Loucy (cell line): ENCODE data around the gene PLCL1.

ENCODE experiments used
- EZH2phosphoT487 ChIP-seq: fragments of 200-600 bp; IDR thresholded peaks from 2 replicates; pipeline ENCODE4 v1.6.1; 2018; ENCODE audit warnings: antibody characterized with exemption, mild to moderate bottlenecking, moderate library complexity, borderline replicate concordance
- TF ChIP-seq, protein P1 (sequence below): fragments of 200-600 bp; sonication (generic); conservative IDR thresholded peaks from 2 replicates; pipeline ENCODE4 v1.5.1; 2014; ENCODE audit warnings: mild to moderate bottlenecking, antibody characterized with exemption, low read length

DNA sequence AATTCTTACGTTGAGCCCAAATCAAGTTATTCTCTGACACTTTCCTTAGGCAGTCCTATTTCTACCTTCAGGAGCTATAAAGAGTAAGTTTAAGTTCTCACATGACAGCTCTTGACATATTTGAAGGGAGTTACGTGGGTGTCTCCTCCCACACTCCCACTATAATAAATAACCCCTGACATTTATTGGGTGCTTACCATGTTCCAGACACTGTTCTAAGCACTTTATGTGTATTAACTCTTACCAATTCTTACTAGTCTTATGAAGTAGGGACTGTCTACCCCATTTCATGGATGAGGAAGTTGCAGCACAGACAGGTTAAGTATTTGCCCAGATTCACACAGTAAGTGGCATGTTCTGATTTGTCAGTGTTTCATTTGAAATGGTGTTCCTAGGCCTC lies 17.9 kb downstream of the PLCL1 start:
- TF ChIP-seq, protein P1, sequence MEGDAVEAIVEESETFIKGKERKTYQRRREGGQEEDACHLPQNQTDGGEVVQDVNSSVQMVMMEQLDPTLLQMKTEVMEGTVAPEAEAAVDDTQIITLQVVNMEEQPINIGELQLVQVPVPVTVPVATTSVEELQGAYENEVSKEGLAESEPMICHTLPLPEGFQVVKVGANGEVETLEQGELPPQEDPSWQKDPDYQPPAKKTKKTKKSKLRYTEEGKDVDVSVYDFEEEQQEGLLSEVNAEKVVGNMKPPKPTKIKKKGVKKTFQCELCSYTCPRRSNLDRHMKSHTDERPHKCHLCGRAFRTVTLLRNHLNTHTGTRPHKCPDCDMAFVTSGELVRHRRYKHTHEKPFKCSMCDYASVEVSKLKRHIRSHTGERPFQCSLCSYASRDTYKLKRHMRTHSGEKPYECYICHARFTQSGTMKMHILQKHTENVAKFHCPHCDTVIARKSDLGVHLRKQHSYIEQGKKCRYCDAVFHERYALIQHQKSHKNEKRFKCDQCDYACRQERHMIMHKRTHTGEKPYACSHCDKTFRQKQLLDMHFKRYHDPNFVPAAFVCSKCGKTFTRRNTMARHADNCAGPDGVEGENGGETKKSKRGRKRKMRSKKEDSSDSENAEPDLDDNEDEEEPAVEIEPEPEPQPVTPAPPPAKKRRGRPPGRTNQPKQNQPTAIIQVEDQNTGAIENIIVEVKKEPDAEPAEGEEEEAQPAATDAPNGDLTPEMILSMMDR, result no peak
- no peak for TF ChIP-seq EZH2phosphoT487
